Activated effector memory CD4-positive, alpha-beta T cell treated with Interleukin-2 at 50 U/mL for 16 hours (primary cell): ENCODE data around the gene ACSF3.
"Not testable (repeated sequence)": the region's sequence is repeated elsewhere in the genome, so short reads cannot be mapped to it uniquely, and the experiment has no call there.

Experiments used
- DNase-seq: peaks from one replicate; pipeline ENCODE4 v3.0.0-alpha.2; 2020

ACSF3 gene

GRCh38 chr16:89163297-89163696 lies 69.6 kb downstream of the ACSF3 start:
- no peak for DNase-seq

- no peak for DNase-seq
Measured at GRCh38 chr16:89164436-89164835, 70.8 kb downstream of the ACSF3 start.

GRCh38 chr16:89164847-89165680 lies 71.4 kb downstream of the ACSF3 start:
- DNase-seq = no peak

GRCh38 chr16:89165681-89165979 lies 72.0 kb downstream of the ACSF3 start:
- DNase-seq = not testable (repeated sequence)

- no peak for DNase-seq
Measured at GRCh38 chr16:89166696-89167424, 73.2 kb downstream of the ACSF3 start.

- peak; percentile 66 for DNase-seq
Measured at GRCh38 chr16:89167425-89167941, 73.8 kb downstream of the ACSF3 start.

GRCh38 chr16:89168381-89169189 lies 74.9 kb downstream of the ACSF3 start:
- DNase-seq = no peak

- DNase-seq = no peak
Measured at GRCh38 chr16:89169778-89170177, 76.1 kb downstream of the ACSF3 start.

- DNase-seq = no peak
Measured at GRCh38 chr16:89170346-89171215, 76.9 kb downstream of the ACSF3 start.

- DNase-seq = peak; percentile 92
Measured at GRCh38 chr16:89171216-89172170, 77.8 kb downstream of the ACSF3 start, which contains the start of gene CDH15. CDH15 (plus strand) TSS chr16:89171748; CDS start chr16:89171832, 84 bp downstream.

- DNase-seq = no peak
Measured at GRCh38 chr16:89172171-89172527, 78.5 kb downstream of the ACSF3 start.

- no peak for DNase-seq
Measured at GRCh38 chr16:89172528-89173173, 79.0 kb downstream of the ACSF3 start.

GRCh38 chr16:89173174-89173921 lies 79.7 kb downstream of the ACSF3 start:
- no peak for DNase-seq

- DNase-seq = no peak
Measured at GRCh38 chr16:89174055-89174827, 80.6 kb downstream of the ACSF3 start.

GRCh38 chr16:89174877-89175276 lies 81.2 kb downstream of the ACSF3 start:
- no peak for DNase-seq

GRCh38 chr16:89175280-89176146 lies 81.9 kb downstream of the ACSF3 start:
- no peak for DNase-seq

- no peak for DNase-seq
Measured at GRCh38 chr16:89176147-89176690, 82.6 kb downstream of the ACSF3 start.

- no peak for DNase-seq
Measured at GRCh38 chr16:89176717-89177116, 83.1 kb downstream of the ACSF3 start.
